ENCODE measurements around the gene PRXL2B.
"Not testable (repeated sequence)": the region's sequence is repeated elsewhere in the genome, so short reads cannot be mapped to it uniquely, and the experiment has no call there.

PRXL2B gene, protein sequence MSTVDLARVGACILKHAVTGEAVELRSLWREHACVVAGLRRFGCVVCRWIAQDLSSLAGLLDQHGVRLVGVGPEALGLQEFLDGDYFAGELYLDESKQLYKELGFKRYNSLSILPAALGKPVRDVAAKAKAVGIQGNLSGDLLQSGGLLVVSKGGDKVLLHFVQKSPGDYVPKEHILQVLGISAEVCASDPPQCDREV

DNA sequence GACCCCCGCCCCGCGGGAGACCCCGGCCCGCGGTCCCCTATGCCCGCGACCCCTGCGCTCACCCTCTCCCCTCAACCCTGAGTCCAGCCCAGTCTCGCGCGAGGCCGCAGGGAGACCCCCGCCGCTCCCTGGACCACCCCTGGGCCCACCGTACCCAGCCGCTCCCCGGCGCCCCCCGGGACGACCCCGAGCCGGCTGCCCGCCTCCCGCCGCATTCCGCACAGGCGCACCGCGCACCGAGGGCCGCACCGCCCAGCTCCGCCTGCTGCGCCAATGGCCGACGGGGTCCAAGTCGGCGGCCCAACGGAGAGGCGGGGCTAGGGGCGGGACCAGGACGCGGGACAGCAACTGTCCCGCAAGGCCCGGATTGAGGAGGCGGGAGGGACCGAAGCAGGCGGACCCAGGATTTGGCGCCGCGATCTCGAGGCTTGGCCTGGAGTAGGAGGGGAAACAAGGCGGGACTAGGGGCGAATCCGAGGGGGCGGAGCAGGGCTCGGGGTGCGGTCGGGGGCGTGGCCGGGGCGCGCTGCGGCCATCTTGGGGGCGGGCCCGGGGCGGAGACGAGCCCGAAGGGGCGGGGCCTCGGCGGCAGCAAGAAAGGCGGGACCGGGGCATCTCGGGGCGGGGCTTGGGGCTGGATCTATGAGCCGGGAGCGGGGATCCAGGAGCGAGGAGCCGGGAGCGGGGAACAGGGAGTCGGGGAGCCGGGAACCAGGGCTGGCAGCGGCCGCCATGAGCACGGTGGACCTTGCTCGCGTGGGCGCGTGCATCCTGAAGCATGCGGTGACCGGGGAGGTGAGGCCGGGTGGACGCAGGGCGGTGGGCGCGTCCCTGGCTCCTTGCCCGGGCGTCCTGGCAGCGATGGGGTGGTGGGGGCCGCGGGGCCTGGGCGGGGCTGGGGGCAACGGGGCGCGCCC is at the start of gene PRXL2B:
PRXL2B (plus strand) TSS at position 624 of the 917 bp plus-strand sequence; CDS start at position 733, 109 bp downstream.
- peak; percentile 95 for DNase-seq

DNA sequence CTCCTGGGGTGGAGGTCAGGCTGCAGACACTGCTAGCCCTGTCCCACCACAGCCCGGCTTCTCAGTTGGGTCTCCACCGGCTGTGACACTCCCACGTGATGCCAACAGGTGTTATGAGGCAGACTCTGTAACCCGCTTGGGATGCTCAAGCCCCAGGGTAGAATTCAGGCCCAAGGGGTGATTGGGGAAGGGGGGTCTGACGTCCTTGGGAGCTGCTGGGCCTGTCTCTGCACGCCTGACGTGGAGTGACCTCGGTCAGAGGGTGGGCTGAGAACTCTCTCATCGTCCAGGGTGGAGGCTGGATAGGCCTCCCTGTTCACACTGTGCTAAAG is 48.8 kb upstream of the PRXL2B start:
- no peak for DNase-seq

DNA sequence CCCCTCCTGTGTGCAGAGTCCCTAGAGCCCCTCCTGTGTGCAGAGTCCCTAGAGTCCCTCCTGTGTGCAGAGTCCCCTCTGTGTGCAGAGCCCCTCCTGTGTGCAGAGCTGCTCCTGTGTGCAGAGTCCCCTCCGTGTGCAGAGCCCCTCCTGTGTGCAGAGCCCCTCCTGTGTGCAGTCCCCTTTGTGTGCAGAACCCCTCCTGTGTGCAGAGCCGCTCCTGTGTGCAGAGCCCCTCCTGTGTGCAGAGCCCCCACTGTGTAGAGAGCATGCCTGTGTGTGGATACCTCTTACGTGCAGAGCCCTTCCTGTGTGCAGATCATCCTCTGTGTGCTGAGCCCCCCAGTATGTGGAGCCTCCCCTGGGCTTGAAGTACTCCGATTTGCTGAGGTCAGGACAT is 48.2 kb upstream of the PRXL2B start:
- DNase-seq, result no peak

DNA sequence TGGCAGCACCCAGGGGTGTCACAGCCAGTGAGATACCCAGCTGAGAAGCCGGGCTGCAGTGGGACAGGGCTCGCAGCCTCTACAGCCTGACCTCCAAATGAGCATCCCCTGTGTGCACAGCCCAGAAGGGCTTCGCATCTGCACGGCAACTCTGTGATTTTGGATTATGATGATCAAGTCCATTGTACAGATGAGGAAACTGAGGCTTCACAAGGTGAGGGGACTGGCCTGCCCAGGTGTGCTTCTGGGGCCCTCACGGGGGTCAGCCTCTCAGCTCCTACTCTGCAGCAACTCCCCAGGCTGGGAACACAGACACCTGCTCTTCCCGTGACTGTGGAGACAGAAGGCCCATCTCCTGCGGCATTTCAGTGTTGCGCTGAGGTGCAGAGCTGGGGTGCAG is 47.7 kb upstream of the PRXL2B start:
- DNase-seq, result no peak

DNA sequence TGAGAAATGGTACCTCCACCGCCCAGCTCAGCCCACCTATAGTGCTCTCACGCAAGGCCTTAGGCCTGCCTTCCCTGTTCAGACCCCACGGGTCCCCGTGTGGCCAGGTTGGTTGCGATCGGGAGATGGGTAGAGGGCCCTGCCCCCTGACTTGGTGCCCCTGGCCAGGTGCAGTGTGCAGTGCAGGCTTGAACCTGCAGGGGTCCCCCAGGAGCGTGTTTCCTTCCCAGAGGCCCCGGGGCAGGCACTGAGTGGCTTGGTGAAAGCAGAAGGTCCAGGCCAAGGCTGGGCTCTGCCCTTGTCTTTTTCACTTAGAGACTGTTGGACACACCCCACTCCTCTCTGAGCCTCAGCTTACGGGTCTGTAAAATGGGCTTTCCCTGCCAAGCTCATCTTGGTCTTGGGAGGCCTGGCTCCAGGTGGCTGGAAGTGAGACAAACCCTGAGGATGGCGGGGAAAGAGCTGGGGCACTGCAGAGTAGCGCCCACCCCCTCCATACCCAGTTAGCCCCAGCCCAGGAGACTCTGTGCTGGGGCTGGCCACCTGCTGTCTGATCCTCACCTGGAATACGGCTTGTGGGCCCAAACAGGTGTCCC is 47.2 kb upstream of the PRXL2B start:
- peak in 1 of 2 experiments; percentile 10 for DNase-seq

DNA sequence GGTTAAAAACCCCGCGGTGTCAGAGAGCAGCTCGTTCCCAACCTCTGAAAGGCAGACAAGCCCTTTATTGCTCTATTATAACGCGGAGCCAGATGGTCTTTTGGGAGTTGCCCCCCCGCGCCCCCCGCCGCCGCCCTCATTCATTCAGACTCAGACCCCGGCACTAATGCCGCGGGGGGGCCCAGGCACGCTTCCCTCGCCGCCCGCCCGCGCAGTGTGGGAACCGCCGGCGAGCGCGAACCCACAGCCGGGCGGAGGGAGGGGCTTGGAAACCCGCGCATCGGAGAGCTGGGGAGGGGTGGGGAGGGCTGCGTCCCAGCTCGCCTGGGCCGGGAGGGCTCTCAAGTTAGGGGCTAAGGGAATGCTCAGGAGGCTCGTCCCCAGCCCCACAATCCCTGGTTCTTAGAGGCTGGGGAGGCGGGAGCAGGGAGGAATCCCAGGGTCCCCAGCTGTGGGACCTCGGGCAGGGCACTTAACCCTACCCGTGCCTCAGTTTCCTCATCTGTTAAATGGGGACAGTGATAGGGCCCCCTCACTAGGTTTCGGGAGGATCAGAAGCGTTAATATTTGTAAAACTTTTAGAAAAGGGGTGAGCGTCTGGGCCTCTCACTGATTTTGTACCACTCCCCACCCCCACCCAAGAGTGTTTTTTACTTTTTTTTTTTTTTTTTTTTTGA is 45.6 kb upstream of the PRXL2B start:
- no peak for DNase-seq

DNA sequence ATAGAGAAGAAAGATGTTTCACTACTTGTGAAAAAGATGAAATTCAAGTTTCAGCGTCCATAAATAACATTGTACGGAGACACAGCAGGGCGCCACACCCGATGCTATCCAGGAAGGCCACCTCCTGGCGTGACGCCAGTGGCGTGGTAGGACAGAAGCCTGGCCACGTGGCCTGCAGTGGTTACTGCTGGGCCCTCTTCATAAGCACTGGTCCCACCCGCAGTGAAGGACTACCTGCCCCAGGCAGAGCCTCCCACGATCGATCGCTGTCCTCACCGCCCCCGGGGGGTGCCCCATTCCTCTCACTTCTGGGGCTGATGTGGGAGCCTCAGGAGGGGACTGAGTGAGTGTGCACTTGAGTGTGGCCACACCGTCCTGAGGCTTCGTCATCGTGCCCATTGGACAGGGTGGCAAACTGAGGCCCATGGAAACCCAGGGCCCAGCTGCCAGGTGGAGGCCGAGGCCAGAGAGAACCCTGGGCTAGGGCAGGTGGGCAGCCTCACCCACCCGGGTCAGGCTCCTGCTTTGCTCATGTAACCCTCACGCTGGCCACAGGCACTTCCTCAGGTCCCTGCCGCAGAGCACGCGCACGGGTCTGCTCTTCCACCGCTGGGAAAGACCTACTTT is 44.8 kb upstream of the PRXL2B start:
- no peak for DNase-seq

DNA sequence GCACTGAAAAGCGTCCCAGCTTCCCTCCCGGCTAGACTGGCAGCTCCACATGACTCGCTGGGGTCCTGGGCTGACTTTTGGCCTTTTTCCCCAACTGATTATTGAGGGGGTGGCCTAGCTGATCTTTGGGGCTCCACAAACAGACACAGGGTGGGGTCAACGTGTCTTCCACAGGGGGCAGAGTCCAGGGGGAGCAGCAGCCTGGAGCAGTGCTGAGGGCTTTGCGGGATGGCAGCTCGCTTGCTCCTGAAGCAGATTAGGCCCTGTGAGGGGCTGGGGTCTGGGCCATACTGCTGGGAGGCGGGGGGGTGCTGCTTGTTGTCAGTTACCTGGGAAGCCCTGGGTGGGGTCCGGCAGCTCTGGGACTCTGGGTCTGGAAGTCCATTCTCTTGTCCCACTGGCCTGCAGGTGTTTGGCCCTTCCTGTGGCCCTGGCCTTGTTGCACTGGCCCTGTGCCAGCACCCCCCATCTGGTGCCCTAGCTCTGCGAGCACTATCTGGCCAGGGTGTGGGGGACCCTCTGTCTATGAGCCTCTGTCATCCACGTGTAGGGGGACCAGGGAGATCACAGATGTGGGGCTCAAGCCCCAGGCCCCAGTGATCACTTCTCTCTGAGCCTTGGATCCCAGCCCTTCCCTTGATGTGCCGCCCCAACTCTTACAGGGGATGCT is 44.2 kb upstream of the PRXL2B start:
- no peak for DNase-seq

DNA sequence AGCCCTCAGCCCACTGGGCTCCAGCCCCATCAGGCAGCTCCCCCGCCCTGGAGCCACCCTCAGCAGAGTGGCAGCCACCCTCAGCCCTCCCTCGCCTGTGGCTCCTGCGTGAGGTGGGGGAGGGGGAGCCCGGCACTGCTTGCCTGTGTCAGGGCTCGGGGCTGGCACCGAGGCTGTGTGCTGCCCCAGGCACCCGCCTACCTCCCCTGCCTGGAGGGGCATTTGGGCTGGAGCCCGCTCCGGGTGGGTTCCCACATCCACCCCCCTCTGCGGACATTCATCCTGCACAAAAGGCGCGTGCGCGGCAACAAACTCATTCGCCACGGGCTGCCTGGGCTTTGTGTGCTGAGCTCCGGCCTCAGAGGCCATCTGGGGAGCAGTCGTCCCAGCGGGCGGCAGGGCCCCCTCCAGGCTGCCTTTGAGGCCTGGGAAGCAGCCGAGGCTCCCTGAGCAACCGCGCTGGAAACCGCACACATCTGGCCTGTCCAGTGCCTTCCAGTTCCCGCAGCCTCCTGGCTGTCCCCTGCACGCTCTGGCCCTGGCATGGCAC is 43.0 kb upstream of the PRXL2B start:
- no peak for DNase-seq

DNA sequence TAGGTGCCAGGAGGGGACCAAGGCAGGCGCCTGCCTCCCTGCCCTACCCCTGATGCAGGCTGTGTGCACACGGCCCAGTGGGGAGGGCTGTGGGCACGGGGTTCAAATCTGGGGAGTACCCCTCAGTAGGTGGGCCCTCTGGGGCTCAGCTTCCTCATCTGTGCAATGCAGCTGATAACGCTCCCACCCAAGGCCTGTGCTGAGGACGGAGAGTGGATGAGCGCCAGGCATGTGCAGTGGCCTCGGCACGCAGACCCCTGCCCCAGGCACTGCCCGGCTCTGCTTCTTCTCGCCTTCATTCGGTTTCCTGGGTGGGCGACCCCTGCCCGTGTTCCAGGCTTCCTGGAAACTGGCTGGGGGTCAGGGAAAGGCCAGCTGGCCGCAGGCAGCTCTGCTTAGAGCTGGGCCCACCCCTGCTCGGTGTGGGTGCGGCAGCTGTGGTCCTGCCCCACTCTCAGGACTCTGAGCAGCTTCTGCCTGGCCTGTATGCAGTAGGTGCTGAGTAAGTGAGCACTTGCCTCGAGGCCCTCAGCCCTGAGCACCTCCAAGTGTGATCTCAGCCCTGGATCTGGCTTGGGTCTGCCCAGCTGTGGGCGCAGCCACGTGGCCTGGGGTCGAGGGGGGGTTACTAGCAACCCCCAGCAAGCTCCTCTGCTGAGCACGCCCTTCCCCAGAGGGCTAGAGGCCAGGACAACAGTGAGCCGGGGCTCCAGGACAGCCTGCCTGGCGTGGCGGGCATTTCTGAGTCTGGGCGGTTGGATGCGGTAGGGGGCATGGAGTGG is 42.3 kb upstream of the PRXL2B start:
- no peak for DNase-seq

DNA sequence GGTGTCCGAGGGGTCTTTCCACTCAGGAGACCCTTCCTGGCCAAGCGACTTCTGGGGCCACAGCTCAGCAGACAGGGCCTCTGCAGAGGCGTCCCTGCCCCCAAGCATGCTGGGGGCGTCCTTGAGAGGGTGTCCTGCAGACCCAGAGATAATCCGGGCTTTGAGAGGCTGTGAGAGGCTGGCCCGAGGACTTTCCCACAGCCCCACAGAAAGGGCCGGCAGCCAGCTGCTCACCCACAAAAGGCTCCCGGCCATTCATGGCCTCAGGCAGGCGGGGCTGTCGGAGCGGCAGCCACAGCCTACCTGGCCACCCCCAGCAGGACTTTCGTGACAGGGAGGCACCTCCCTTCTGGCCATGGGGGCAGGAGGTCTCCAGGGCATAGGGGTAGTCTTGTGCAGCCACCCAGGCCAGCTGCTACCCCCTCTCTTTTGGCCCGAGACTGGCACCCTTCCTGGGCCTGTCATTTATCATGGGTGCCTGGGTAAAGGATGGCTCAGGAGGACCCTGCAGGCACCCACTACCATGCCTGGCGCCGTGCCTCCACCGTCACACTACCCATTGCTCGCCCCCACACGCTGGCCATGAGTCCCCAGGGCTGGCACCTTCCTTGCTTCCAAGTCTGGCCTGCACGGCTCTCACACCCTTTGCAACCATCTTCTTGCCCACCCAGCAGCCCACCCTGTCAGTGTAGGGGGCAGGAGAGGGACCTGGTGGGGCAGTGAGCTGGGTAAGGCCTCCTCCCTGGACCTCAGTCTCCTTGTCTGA is 41.5 kb upstream of the PRXL2B start:
- no peak for DNase-seq

DNA sequence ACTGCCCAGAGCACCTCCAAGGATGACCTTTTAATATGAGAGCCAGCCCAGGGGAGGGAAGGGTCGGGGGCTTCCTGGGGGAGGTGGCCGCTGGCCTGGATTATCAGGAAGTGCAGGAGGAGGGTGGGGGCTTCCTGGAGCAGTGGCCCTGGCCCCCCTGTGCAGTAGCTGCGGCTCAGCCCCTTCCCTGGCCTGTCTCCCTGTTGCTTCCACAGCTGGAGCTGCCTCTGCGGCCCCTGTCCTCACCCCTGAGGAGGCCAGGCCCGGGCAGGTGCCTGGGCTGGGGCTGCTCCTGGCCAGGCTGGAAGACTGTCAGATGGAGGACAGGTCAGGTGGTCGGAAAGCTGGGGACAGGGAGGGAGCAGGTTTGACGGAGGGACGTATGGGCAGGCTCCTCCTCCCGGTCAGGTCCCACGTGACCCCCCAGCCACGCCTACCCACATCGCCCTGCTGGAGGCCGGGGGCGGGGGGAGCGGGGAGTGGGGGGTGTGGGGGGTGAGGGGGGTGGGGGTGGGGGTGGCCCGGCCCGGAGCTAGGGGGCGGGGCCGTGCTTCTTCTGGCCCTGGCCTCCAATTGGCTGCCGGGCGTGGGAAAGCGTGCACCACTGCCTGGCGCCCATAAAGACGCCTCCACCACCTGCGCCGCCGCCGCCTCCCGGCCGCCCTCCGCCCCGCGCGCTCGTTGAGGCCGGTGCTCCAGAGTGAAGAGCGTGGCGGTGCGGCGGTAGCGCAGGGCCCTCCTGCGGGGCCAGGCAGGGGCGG is 40.6 kb upstream of the PRXL2B start:
- DNase-seq, result peak; percentile 53 to 61

DNA sequence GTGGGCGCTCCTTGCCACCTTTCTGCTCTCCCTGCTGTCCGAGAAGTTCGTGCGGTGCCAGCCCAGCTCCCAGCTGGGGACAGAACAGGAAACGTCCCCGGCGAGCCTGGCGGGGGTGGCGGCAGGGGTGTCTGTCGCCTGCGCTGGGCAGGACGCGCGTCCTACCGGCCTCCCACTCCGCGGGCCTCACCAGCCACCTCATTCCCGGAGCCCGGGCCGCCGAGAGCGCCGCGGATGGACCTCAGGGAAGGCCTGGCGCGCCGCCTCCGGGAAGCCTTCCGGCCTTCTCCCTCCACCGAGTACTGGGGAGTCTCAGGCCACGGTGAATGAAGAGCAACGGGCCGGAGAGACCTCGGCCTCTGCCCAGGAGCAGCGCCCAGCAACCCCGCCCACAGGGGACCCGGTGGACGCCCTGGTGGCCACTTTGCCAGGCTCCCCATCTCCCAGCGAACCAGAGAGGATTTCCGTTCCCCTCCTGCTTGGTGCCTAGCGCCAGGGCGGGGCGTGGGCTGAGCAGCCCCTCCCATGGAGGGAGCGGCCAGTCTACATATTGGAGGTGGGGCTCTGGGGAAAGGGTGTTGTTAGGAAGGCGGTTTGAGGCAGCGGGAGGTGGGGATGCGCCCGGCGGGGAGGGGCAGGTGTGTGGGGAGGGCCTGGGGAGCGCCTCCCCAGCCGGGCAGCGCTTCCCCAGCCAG is 39.9 kb upstream of the PRXL2B start:
- peak; percentile 65 to 76 for DNase-seq

DNA sequence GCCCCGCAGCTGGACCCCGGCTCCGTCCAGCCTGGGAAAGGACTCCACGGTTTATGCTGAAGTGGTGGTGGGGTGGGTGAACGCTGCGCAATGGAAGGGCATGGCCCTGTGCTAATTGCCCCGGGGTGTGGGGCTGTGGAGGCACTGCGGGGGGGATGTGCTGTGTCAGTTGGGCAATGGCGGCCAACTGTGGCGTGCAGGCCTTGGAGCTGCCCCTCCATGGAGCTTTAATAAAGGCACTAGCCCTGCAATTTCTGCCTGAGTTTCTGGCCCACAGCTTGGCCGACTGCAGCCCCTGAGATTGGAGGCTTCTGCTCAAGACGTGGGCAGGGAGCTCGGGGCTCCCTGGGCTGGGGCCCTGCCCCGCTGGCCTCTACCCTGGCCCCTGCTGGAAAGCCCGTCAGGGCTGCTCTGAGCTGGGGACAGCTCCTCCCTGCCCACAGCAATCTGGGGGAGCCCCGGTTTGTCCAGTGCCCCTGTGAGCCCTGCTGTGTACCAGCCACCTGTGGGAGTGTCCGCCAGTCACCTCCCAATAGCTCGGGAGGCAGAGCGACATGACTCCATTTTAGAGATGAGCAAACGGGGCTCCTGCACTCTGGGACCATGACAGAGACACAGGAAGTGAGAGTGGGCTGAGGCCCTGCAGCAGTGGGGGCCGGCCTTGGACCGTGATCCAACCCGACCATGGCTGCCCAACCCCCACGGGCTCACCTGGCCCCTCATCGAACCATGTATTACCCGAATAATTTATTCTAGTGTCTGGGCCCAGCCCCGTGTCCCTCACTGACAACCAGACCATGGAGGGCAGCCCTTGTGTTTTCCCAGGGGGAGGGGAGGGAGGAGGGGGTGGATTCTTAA is 39.1 kb upstream of the PRXL2B start:
- no peak for DNase-seq

DNA sequence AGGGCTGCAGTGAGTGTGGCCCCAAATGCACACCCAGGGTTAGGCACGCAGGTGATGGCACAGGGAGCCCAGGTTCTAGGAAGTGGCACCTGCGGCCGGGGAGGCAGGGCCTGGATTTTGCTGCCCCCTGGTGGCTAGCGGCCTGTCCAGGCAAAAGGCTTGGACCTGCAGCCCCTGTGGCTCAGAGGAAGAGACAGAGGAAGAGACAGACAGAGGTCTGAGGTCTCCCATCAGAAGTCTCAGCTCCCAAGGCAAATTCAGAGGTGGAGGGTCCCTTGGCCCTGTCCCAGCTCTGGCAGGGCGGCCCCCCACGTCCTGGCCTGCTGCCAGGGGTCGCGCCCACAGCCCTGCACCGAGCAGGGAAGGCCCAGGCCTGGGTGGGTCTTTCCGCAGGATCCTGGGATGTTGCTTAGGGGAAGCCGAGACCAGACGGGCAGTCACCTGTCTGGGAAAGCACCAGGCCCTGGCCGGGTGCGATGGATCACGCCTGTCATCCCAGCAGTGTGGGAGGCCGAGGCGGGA is 38.4 kb upstream of the PRXL2B start:
- DNase-seq, result peak; percentile 38 to 50

DNA sequence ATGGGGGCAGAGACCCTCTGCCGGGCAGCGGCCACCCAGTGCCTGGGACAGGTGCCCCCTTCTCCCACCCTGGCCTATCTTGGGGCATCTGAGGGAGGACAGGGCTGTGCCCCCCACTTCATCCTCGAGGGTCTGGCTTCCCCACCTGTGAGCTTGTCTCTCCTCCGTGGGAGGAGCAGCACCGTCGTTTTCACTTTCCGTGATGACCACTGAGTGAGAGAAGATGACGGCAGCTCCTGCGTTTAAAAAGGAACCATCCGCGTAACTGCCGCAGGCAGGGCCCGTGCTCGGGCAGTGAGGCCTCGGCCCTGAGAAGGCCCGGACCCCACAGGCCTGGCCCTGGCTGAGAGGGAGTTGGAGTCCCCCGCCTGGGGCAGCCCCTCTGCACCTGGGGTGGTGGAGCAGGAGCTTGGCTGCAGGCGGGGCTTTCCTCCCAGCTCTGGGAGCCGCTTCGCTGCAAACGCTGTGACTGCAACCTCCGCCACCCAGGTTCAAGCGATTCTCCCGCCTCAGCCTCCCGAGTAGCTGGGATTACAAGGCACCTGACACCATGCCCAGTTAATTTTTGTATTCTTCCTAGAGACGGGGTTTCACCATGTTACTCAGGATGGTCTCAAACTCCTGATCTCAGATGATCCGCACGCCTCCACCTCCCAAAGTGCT is 37.1 kb upstream of the PRXL2B start:
- DNase-seq, result not testable (repeated sequence)

DNA sequence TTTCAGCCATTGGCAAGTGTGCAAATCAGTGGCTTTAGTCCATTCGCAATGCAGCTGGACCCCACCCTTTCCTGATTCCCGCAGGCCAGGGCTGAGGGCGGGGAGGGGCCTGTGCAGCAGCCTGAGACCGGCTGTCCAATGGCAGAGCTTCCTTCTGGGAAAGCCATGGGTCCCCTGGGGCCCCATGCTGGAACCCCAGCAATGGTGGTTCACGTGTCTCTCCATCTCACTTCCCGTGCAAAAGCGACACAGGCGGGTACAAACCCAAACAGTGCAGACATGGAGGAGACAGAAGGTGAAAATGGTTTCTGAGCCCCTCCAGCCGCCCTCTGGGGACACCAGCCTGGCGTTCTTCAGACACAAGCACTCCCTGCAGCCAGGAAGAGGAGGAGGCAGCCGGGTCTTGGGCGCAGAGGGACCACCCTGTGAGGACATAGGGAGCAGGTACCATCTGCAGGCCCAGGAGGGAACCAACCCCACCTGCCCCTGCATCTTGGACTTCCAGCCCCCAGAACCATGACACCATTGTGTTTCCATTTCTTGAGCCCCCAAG is 36.2 kb upstream of the PRXL2B start:
- not testable (repeated sequence) for DNase-seq

Data from Kasumi-1 (cell line).